SU-DHL-6 (cell line): ENCODE results near the gene SPARC.

Experiments
- H2AFZ ChIP-seq: fragments of 200-600 bp; sonication (generic); 2 replicates; pipeline ENCODE4 v1.6.1; 2014; ENCODE audit warnings: low read depth, mild to moderate bottlenecking, moderate library complexity, mixed read lengths, antibody characterized with exemption, low read length; ENCODE audit not compliant: severe bottlenecking
- H3F3A ChIP-seq: fragments of 200-600 bp; shearing (Covaris generic); 2 replicates; pipeline ENCODE4 v1.6.0; 2016; ENCODE audit warnings: antibody characterized with exemption, mild to moderate bottlenecking; ENCODE audit not compliant: insufficient read depth
- H3K27ac ChIP-seq: fragments of 200-600 bp; sonication (generic); 2 replicates; pipeline ENCODE4 v1.5.1; 2016; ENCODE audit warnings: low read depth, mild to moderate bottlenecking, low read length, moderate library complexity, mixed read lengths
- H3K27me3 ChIP-seq: fragments of 200-600 bp; sonication (generic), shearing (Covaris generic); 2 replicates; pipeline ENCODE4 v1.6.0; 2014; ENCODE audit warnings: mild to moderate bottlenecking, low read length
- H3K36me3 ChIP-seq: fragments of 200-600 bp; sonication (generic); 2 replicates; pipeline ENCODE4 v1.6.1; 2014; ENCODE audit warnings: mild to moderate bottlenecking, low read length, mixed read lengths
- H3K4me2 ChIP-seq: fragments of 300-600, 200-600 bp; shearing (Covaris generic), sonication (generic); 2 replicates; pipeline ENCODE4 v1.6.0; 2014; ENCODE audit warnings: low read length, low read depth, mild to moderate bottlenecking; ENCODE audit not compliant: poor library complexity, severe bottlenecking
- H3K4me3 ChIP-seq: fragments of 200-600 bp; sonication (generic); 2 replicates; pipeline ENCODE4 v1.5.1; 2014; ENCODE audit warnings: antibody characterized with exemption, low read length, mild to moderate bottlenecking, mixed read lengths; ENCODE audit not compliant: insufficient read depth, poor library complexity, severe bottlenecking
- H3K79me2 ChIP-seq: fragments of 200-600 bp; sonication (generic); 2 replicates; pipeline ENCODE4 v1.6.1; 2014; ENCODE audit warnings: mild to moderate bottlenecking, low read length, moderate library complexity; ENCODE audit not compliant: insufficient read depth
- H3K9ac ChIP-seq: fragments of 200-600 bp; sonication (generic); 2 replicates; pipeline ENCODE4 v1.7.0; 2014; ENCODE audit warnings: mild to moderate bottlenecking, low read length
- H3K9me2 ChIP-seq: fragments of 200-600 bp; sonication (generic); replicated peaks from 2 replicates; pipeline ENCODE4 v1.6.1; 2014; ENCODE audit warnings: low read length; ENCODE audit not compliant: insufficient read depth
- H3K9me3 ChIP-seq: fragments of 200-600 bp; sonication (generic); 2 replicates; pipeline ENCODE4 v1.6.1; 2014; ENCODE audit warnings: low read length, mixed read lengths; ENCODE audit not compliant: insufficient read depth
- H4K20me1 ChIP-seq: fragments of 200-600 bp; sonication (generic); 2 replicates; pipeline ENCODE4 v1.6.1; 2014; ENCODE audit warnings: low read depth, mild to moderate bottlenecking, antibody characterized with exemption, low read length, moderate library complexity, mixed read lengths
- EZH2phosphoT487 ChIP-seq: fragments of 200-600 bp; sonication (generic), shearing (Covaris generic); conservative IDR thresholded peaks from 2 replicates; pipeline ENCODE4 v1.6.1; 2018; ENCODE audit warnings: mild to moderate bottlenecking, antibody characterized with exemption, low read length, moderate library complexity, mixed read lengths
- TF ChIP-seq, protein P1 (sequence below): fragments of 200-600 bp; sonication (generic); IDR thresholded peaks from one replicate; pipeline ENCODE4 v1.5.1; 2017; ENCODE audit warnings: antibody characterized with exemption, mild to moderate bottlenecking, low read length, moderate library complexity; ENCODE audit not compliant: insufficient read depth, poor library complexity, severe bottlenecking

The SPARC gene

DNA sequence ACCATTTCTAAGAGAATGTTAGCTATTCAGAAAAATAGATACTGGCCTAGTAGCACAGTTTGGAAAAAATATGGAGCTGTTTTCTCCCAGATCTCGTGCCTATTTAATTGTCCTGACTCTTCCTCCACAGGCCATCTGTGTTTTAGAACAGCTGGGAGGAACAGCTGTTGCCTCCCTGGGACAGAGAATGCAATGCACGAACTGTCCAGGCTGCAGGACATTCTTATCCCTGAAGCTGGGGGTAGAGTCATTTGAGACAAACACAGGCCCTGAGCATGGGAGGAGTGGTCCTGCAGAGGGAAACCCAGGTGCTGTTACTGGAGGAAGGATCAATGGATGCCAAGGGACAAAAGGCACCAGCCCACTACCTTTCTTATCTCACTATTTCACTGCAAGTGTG, 20.9 kb upstream of the SPARC start:
- TF ChIP-seq, protein P1, sequence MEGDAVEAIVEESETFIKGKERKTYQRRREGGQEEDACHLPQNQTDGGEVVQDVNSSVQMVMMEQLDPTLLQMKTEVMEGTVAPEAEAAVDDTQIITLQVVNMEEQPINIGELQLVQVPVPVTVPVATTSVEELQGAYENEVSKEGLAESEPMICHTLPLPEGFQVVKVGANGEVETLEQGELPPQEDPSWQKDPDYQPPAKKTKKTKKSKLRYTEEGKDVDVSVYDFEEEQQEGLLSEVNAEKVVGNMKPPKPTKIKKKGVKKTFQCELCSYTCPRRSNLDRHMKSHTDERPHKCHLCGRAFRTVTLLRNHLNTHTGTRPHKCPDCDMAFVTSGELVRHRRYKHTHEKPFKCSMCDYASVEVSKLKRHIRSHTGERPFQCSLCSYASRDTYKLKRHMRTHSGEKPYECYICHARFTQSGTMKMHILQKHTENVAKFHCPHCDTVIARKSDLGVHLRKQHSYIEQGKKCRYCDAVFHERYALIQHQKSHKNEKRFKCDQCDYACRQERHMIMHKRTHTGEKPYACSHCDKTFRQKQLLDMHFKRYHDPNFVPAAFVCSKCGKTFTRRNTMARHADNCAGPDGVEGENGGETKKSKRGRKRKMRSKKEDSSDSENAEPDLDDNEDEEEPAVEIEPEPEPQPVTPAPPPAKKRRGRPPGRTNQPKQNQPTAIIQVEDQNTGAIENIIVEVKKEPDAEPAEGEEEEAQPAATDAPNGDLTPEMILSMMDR: no peak
- no peak for TF ChIP-seq EZH2phosphoT487
- no peaks in the 10 kb centered on the region for H4K20me1 ChIP-seq
- no peaks in the 10 kb centered on the region for H3K79me2 ChIP-seq
- no peak overlapping the region for H3K9ac ChIP-seq
- no peaks in the 10 kb centered on the region for H3F3A ChIP-seq
- no peaks in the 10 kb centered on the region for H3K9me2 ChIP-seq
- H3K27me3 ChIP-seq: no peaks in the 10 kb centered on the region
- no peak overlapping the region for H3K4me3 ChIP-seq
- no peak overlapping the region for H3K4me2 ChIP-seq
- H3K36me3 ChIP-seq: 0 out of 2 replicates have a peak, but pooled peaks cover 4% of the 10 kb centered on the region
- no peak overlapping the region for H2AFZ ChIP-seq
- H3K27ac ChIP-seq: no peak overlapping the region
- H3K9me3 ChIP-seq: peaks cover 5% of the 10 kb centered on the region; the same call in 1 of the 2 replicates

DNA sequence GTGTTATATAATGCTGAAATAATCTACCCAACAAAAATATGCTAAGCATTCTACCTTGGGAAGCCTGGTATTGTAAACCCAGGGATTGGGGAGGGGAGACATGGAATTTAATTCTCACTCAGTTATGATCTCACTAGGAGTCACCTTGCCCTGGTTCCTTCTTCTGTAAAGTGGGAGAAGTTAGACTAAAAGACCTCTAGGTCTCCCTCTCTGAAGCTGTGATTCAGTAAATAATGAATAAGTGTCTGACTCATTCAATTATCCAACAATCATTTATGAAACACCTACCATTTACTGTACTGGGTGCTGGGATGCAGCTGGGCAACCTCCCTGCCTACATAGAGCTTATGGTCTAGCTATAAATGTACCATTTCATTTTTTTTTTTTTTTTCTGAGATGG, 20.2 kb upstream of the SPARC start:
- TF ChIP-seq EZH2phosphoT487: no peak
- TF ChIP-seq, protein P1: no peak
- Histone ChIP-seq H3K36me3 (0 out of 2 replicates have a peak, but pooled peaks cover 4% of the 10 kb centered on the region), H3K27ac (no peak overlapping the region), H4K20me1 (no peaks in the 10 kb centered on the region), H3K9ac (no peak overlapping the region), H2AFZ (no peak overlapping the region), H3K9me3 (peaks cover 3% of the 10 kb centered on the region; the same call in 1 of the 2 replicates), H3K4me2 (no peak overlapping the region), H3K27me3 (no peaks in the 10 kb centered on the region), H3F3A (no peaks in the 10 kb centered on the region), H3K9me2 (no peaks in the 10 kb centered on the region), H3K79me2 (no peaks in the 10 kb centered on the region), H3K4me3 (no peak overlapping the region)

DNA sequence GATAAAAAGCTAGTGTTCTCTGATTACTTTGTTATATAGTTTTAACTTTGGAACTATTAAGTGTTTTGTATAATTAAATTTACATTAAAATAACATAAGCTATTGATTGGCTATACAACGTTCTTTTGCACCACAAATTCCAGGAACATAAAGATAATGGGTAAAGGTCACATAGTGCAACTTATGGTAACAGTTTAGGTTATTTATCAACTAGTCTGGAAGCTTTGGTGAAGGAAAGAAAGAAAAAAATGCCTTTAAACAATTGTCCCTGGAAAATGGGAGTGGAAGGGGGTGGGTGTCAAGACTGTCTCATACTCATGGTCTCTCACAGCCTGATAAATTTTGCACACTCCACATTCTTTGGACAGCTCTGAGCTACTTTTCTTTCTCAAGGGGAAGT, 17.1 kb upstream of the SPARC start:
- H4K20me1 ChIP-seq: no peaks in the 10 kb centered on the region
- no peaks in the 10 kb centered on the region for H3K27me3 ChIP-seq
- H2AFZ ChIP-seq: no peak overlapping the region
- H3F3A ChIP-seq: no peaks in the 10 kb centered on the region
- TF ChIP-seq, protein P1: no peak
- no peak for TF ChIP-seq EZH2phosphoT487
- H3K9me3 ChIP-seq: no peaks in the 10 kb centered on the region
- H3K79me2 ChIP-seq: no peaks in the 10 kb centered on the region
- H3K4me2 ChIP-seq: no peak overlapping the region
- H3K27ac ChIP-seq: no peak overlapping the region
- H3K4me3 ChIP-seq: no peak overlapping the region
- H3K9me2 ChIP-seq: no peaks in the 10 kb centered on the region
- H3K9ac ChIP-seq: no peak overlapping the region
- H3K36me3 ChIP-seq: no peaks in the 10 kb centered on the region

DNA sequence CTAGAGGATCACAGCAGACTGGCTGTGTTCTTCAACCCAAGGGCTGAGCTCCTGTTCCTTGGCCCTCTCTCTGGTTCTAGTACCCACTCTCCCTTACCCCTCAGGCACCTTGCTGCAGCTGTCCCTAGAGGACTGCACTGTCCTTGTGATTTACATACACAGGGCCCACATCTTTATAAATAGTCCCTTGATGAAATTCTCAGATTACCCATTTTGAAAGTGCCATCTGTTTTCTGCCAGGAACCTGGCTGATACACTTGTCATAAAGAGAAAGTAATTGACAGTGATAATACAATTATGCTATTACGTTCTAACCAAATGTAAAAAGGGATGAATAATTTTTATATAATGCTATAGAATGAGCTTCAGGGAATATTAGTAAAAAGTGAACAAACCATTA, 16.5 kb upstream of the SPARC start:
- Histone ChIP-seq H3K79me2 (no peaks in the 10 kb centered on the region), H3K9ac (no peak overlapping the region), H3K9me3 (no peaks in the 10 kb centered on the region), H3K36me3 (no peaks in the 10 kb centered on the region), H3K27me3 (no peaks in the 10 kb centered on the region), H4K20me1 (no peaks in the 10 kb centered on the region), H3K9me2 (no peaks in the 10 kb centered on the region), H3K27ac (no peak overlapping the region), H3F3A (no peaks in the 10 kb centered on the region), H3K4me3 (no peak overlapping the region), H2AFZ (no peak overlapping the region), H3K4me2 (peak overlapping the region; percentile 24)
- no peak for TF ChIP-seq EZH2phosphoT487
- TF ChIP-seq, protein P1: no peak
